ENCODE measurements around the gene FIBIN. TPM values are rescaled to one million over a fixed set of nuclear protein-coding genes. Genes with fewer than 3 reads are reported as not detected.
A peak's percentile ranks its signal among the peaks of the same experiment; 100 is the strongest.
"Not testable (repeated sequence)": the region's sequence is repeated elsewhere in the genome, so short reads cannot be mapped to it uniquely, and the experiment has no call there.

FIBIN gene
- total and polyA plus RNA-seq, 9 donors = 5.2 to 43.9 (median 18.7) TPM

- H3K27ac ChIP-seq = no peak overlapping the region
- no peak overlapping the region for H3K4me3 ChIP-seq
- no peak for DNase-seq
- no peak for TF ChIP-seq CTCF (IDR thresholded peaks at IDR 0.05)
- TF ChIP-seq EP300 (IDR thresholded peaks at IDR 0.05) = no peak
- no peak for TF ChIP-seq POLR2A (IDR thresholded peaks at IDR 0.05)
- intact Hi-C loops (cut with DNase I) = no loop called here
- H3K27me3 ChIP-seq = no peaks in the 10 kb centered on the region
- no peaks in the 10 kb centered on the region for H3K9me3 ChIP-seq
- H3K36me3 ChIP-seq = no peaks in the 10 kb centered on the region
- H3K4me1 ChIP-seq (ENCODE audit: insufficient read depth) = peaks cover 2% of the 10 kb centered on the region
- WGBS, 3 donors = 18 to 23% (median 23%) methylated on average over 1 of the region's 1 CpG
Observed at GRCh38 chr11:26963764-26964163, 30.1 kb upstream of the FIBIN start.

GRCh38 chr11:26964339-26964738 lies 29.6 kb upstream of the FIBIN start:
- 5 to 9% (median 7%) methylated on average over 3 of the region's 3 CpGs for WGBS, 3 donors
- TF ChIP-seq CTCF (IDR thresholded peaks at IDR 0.05) (no peak), POLR2A (IDR thresholded peaks at IDR 0.05) (no peak), EP300 (IDR thresholded peaks at IDR 0.05) (no peak)

GRCh38 chr11:26964847-26965485 lies 28.9 kb upstream of the FIBIN start:
- DNase-seq; H3K9me3 ChIP-seq; H3K27ac ChIP-seq; H3K27me3 ChIP-seq; H3K4me1 ChIP-seq (ENCODE audit: insufficient read depth); H3K4me3 ChIP-seq; intact Hi-C loops (cut with DNase I); H3K36me3 ChIP-seq: not testable (repeated sequence)
- WGBS, 3 donors = 90 to 92% (median 91%) methylated on average over 30 to 32 of the region's 32 CpGs

More at GRCh38 chr11:26964339-26964738, 29.6 kb upstream of the FIBIN start:
- no peak for DNase-seq
- Histone ChIP-seq H3K27ac (no peak overlapping the region), H3K36me3 (no peaks in the 10 kb centered on the region), H3K9me3 (no peaks in the 10 kb centered on the region), H3K4me3 (no peak overlapping the region), H3K27me3 (no peaks in the 10 kb centered on the region), H3K4me1 (ENCODE audit: insufficient read depth) (peaks cover 2% of the 10 kb centered on the region)
- intact Hi-C loops (cut with DNase I) = no loop called here

GRCh38 chr11:26971961-26972360 lies 22.0 kb upstream of the FIBIN start:
- peaks cover 3% of the 10 kb centered on the region for H3K4me1 ChIP-seq (ENCODE audit: insufficient read depth)
- intact Hi-C loops (cut with DNase I) = no loop called here
- H3K27me3 ChIP-seq = no peaks in the 10 kb centered on the region
- WGBS, 3 donors = 90 to 94% (median 91%) methylated on average over 2 of the region's 2 CpGs
- H3K27ac ChIP-seq = no peak overlapping the region
- H3K36me3 ChIP-seq = no peaks in the 10 kb centered on the region
- no peak for DNase-seq
- no peaks in the 10 kb centered on the region for H3K9me3 ChIP-seq
- no peak for TF ChIP-seq POLR2A (IDR thresholded peaks at IDR 0.05)
- no peak for TF ChIP-seq CTCF (IDR thresholded peaks at IDR 0.05)
- no peak for TF ChIP-seq EP300 (IDR thresholded peaks at IDR 0.05)
- no peak overlapping the region for H3K4me3 ChIP-seq

- H3K4me1 ChIP-seq (ENCODE audit: insufficient read depth) = peaks cover 3% of the 10 kb centered on the region
- TF ChIP-seq CTCF (IDR thresholded peaks at IDR 0.05) (no peak), EP300 (IDR thresholded peaks at IDR 0.05) (no peak), POLR2A (IDR thresholded peaks at IDR 0.05) (no peak)
- no peaks in the 10 kb centered on the region for H3K9me3 ChIP-seq
- peak in 1 of 5 donors; percentile 16 for DNase-seq
- intact Hi-C loops (cut with DNase I) = no loop called here
- WGBS, 3 donors = 24 to 32% (median 31%) methylated on average over 3 of the region's 3 CpGs
- no peak overlapping the region for H3K27ac ChIP-seq
- H3K36me3 ChIP-seq = no peaks in the 10 kb centered on the region
- H3K4me3 ChIP-seq = no peak overlapping the region
- no peaks in the 10 kb centered on the region for H3K27me3 ChIP-seq
Observed at GRCh38 chr11:26974069-26974783, 19.7 kb upstream of the FIBIN start.

All from ovary (tissue), 9 donors.